Measurements from ENCODE around the gene ERAL1. TPM values are rescaled to one million over a fixed set of nuclear protein-coding genes. Genes with fewer than 3 reads are reported as not detected.
A peak's percentile ranks its signal among the peaks of the same experiment; 100 is the strongest.

ERAL1 gene
- total RNA-seq: 10 to 100 TPM; 24.5 to 38.0 (median 27.7) TPM

GRCh38 chr17:28854457-28855335, at the start of gene ERAL1:
TSS of gene ERAL1 (plus strand) at chr17:28855016. CDS start at chr17:28855035, 19 bp downstream.
- Histone ChIP-seq H3K27ac (replicated peaks in 1 of 4) (peak within 1 kb of the TSS; percentile 70 to 82 (median 76)), H3K36me3 (peaks cover 10 to 37% (median 35%) of the 10 kb centered on the region in 4 donors), H3K4me1 (peaks cover 11 to 18% (median 16%) of the 10 kb centered on the region in 4 donors), H3K27me3 (no peaks in the 10 kb centered on the region), H3K9me3 (no peaks in the 10 kb centered on the region), H3K4me3 (peak within 1 kb of the TSS; percentile 65 to 80 (median 67))
- peak; percentile 95 for DNase-seq (ENCODE audit: extremely low spot score)
- TF ChIP-seq CTCF (IDR thresholded peaks at IDR 0.05) (peak in 1 of 3 experiments; percentile 30), POLR2A (IDR thresholded peaks at IDR 0.05; ENCODE audit: low read depth) (peak; percentile 30), EP300 (IDR thresholded peaks at IDR 0.05) (no peak), POLR2AphosphoS5 (IDR thresholded peaks at IDR 0.05) (peak; percentile 84 to 89)
- intact Hi-C loops (cut with DNase I): loop anchor here (5.0 kb wide), 2 partner anchors 37 to 92 kb away; no protein-coding TSS in a partner anchor
- WGBS: 2% methylated on average over 42 of the region's 42 CpGs

- peak overlapping the region; percentile 89 to 96 (median 94) for H3K27ac ChIP-seq (replicated peaks in 1 of 4)
- peak overlapping the region; percentile 2 to 39 (median 16) for H3K4me3 ChIP-seq
- no peaks in the 10 kb centered on the region for H3K27me3 ChIP-seq
- WGBS: 10% methylated on average over 2 of the region's 2 CpGs
- H3K4me1 ChIP-seq: peaks cover 38 to 80% (median 64%) of the 10 kb centered on the region in 4 donors
- DNase-seq (ENCODE audit: extremely low spot score): no peak
- H3K9me3 ChIP-seq: no peaks in the 10 kb centered on the region
- intact Hi-C loops (cut with DNase I): loop anchor here (5.0 kb wide), 2 partner anchors 34 to 46 kb away; partner anchors contain the start of gene FAM222B
- TF ChIP-seq EP300 (IDR thresholded peaks at IDR 0.05) (no peak), POLR2AphosphoS5 (IDR thresholded peaks at IDR 0.05) (peak; percentile 32 to 59), POLR2A (IDR thresholded peaks at IDR 0.05; ENCODE audit: low read depth) (no peak)
- H3K36me3 ChIP-seq: peaks cover 5 to 24% (median 13%) of the 10 kb centered on the region in 4 donors
Observed at GRCh38 chr17:28807925-28808634, 46.7 kb upstream of the ERAL1 start.

GRCh38 chr17:28810437-28810836, 44.4 kb upstream of the ERAL1 start:
- 83% methylated on average over 1 of the region's 1 CpG for WGBS
- intact Hi-C loops (cut with DNase I): no loop called here
- no peaks in the 10 kb centered on the region for H3K27me3 ChIP-seq
- H3K4me3 ChIP-seq: no peak overlapping the region
- DNase-seq (ENCODE audit: extremely low spot score): no peak
- H3K4me1 ChIP-seq: peaks cover 41 to 71% (median 65%) of the 10 kb centered on the region in 4 donors
- TF ChIP-seq CTCF (IDR thresholded peaks at IDR 0.05): no peak
- no peak for TF ChIP-seq POLR2A (IDR thresholded peaks at IDR 0.05; ENCODE audit: low read depth)
- TF ChIP-seq EP300 (IDR thresholded peaks at IDR 0.05): no peak
- TF ChIP-seq POLR2AphosphoS5 (IDR thresholded peaks at IDR 0.05): no peak
- H3K9me3 ChIP-seq: no peaks in the 10 kb centered on the region
- peak overlapping the region; percentile 89 to 96 (median 94) for H3K27ac ChIP-seq (replicated peaks in 1 of 4)
- H3K36me3 ChIP-seq: peaks cover 0 to 8% (median 5%) of the 10 kb centered on the region in 4 donors

GRCh38 chr17:28811651-28812090, 43.1 kb upstream of the ERAL1 start:
- no peaks in the 10 kb centered on the region for H3K27me3 ChIP-seq
- 5% methylated on average over 6 of the region's 6 CpGs for WGBS
- H3K27ac ChIP-seq (replicated peaks in 1 of 4): peak overlapping the region; percentile 89 to 96 (median 94)
- no peaks in the 10 kb centered on the region for H3K9me3 ChIP-seq
- peaks cover 40 to 60% (median 55%) of the 10 kb centered on the region in 4 donors for H3K4me1 ChIP-seq
- no peaks in the 10 kb centered on the region for H3K36me3 ChIP-seq
- TF ChIP-seq POLR2AphosphoS5 (IDR thresholded peaks at IDR 0.05) (no peak), CTCF (IDR thresholded peaks at IDR 0.05) (no peak), EP300 (IDR thresholded peaks at IDR 0.05) (no peak), POLR2A (IDR thresholded peaks at IDR 0.05; ENCODE audit: low read depth) (no peak)
- DNase-seq (ENCODE audit: extremely low spot score): no peak
- H3K4me3 ChIP-seq: peak overlapping the region; percentile 82 to 93 (median 87)
- intact Hi-C loops (cut with DNase I): no loop called here

Measured in esophagus muscularis mucosa (tissue), 4 donors.